Measurements from ENCODE around the gene RXRA.

The RXRA gene

GRCh38 chr9:134403682-134404301 is 77.5 kb downstream of the RXRA start:
- no peak for TF ChIP-seq CTCF (IDR thresholded peaks at IDR 0.05; ENCODE audit: insufficient read depth, missing control alignments)
- no peak for FAIRE-seq
- DNase-seq (ENCODE audit: insufficient read length, low spot score): no peak

- FAIRE-seq (no peak), DNase-seq (ENCODE audit: insufficient read length, low spot score) (no peak)
- no peak for TF ChIP-seq CTCF (IDR thresholded peaks at IDR 0.05; ENCODE audit: insufficient read depth, missing control alignments)
Observed at GRCh38 chr9:134404376-134405358, 78.4 kb downstream of the RXRA start.

GRCh38 chr9:134405527-134405926 is 79.3 kb downstream of the RXRA start:
- DNase-seq (ENCODE audit: insufficient read length, low spot score) (no peak), FAIRE-seq (no peak)
- no peak for TF ChIP-seq CTCF (IDR thresholded peaks at IDR 0.05; ENCODE audit: insufficient read depth, missing control alignments)

GRCh38 chr9:134406366-134407120 is 80.3 kb downstream of the RXRA start:
- FAIRE-seq: no peak
- no peak for TF ChIP-seq CTCF (IDR thresholded peaks at IDR 0.05; ENCODE audit: insufficient read depth, missing control alignments)
- no peak for DNase-seq (ENCODE audit: insufficient read length, low spot score)

GRCh38 chr9:134407121-134407779 is 81.0 kb downstream of the RXRA start:
- no peak for FAIRE-seq
- no peak for TF ChIP-seq CTCF (IDR thresholded peaks at IDR 0.05; ENCODE audit: insufficient read depth, missing control alignments)
- DNase-seq (ENCODE audit: insufficient read length, low spot score): no peak

GRCh38 chr9:134408389-134408788 is 82.1 kb downstream of the RXRA start:
- FAIRE-seq (no peak), DNase-seq (ENCODE audit: insufficient read length, low spot score) (no peak)
- TF ChIP-seq CTCF (IDR thresholded peaks at IDR 0.05; ENCODE audit: insufficient read depth, missing control alignments): no peak
